Smooth muscle cell (in vitro differentiated cells): ENCODE measurements around the gene ACOX3. TPM values are rescaled to one million over a fixed set of nuclear protein-coding genes. Genes with fewer than 3 reads are reported as not detected.

Experiments used
- DNase-seq: peaks from one replicate; lab custom pipeline; 2025; ENCODE audit not compliant: unreplicated experiment; lab: John Stamatoyannopoulos, UW
- H2AFZ ChIP-seq: fragments of 200-600 bp; sonication (generic); 2 replicates; pipeline ENCODE4 v1.6.0; 2016; ENCODE audit warnings: antibody characterized with exemption, low read depth, mild to moderate bottlenecking
- H3F3A ChIP-seq: fragments of 200-600 bp; sonication (generic); 2 replicates; pipeline ENCODE4 v1.6.0; 2017; ENCODE audit warnings: antibody characterized with exemption, low read depth
- H3K27ac ChIP-seq: fragments of 200-600 bp; sonication (generic); 2 replicates; pipeline ENCODE4 v1.5.1; 2016; ENCODE audit warnings: low read depth, mild to moderate bottlenecking
- H3K27me3 ChIP-seq: fragments of 200-600 bp; sonication (generic); 2 replicates; pipeline ENCODE4 v1.6.1; 2016; ENCODE audit warnings: low read depth, mild to moderate bottlenecking
- H3K36me3 ChIP-seq: fragments of 200-600 bp; sonication (generic); 2 replicates; pipeline ENCODE4 v1.5.1; 2016; ENCODE audit warnings: low read depth
- H3K4me1 ChIP-seq: fragments of 200-600 bp; sonication (generic); 2 replicates; pipeline ENCODE4 v1.5.1; 2016; ENCODE audit warnings: low read depth
- H3K4me2 ChIP-seq: fragments of 200-600 bp; sonication (generic); 2 replicates; pipeline ENCODE4 v1.6.0; 2016; ENCODE audit warnings: mild to moderate bottlenecking
- H3K4me3 ChIP-seq: fragments of 200-600 bp; sonication (generic); 2 replicates; pipeline ENCODE4 v1.5.1; 2016; ENCODE audit warnings: mild to moderate bottlenecking
- H3K79me2 ChIP-seq: fragments of 200-600 bp; sonication (generic); 2 replicates; pipeline ENCODE4 v1.6.0; 2016; ENCODE audit warnings: low read depth, mild to moderate bottlenecking
- H3K9ac ChIP-seq: fragments of 200-600 bp; sonication (generic); 2 replicates; pipeline ENCODE4 v1.6.0; 2016; ENCODE audit warnings: low read depth
- H3K9me3 ChIP-seq: fragments of 200-600 bp; sonication (generic); replicated peaks from 2 replicates; pipeline ENCODE4 v1.5.1; 2016; ENCODE audit warnings: low read depth
- H4K20me1 ChIP-seq: fragments of 200-600 bp; sonication (generic); 2 replicates; pipeline ENCODE4 v1.6.0; 2016; ENCODE audit warnings: low read depth
- CTCF ChIP-seq: fragments of 200-600 bp; sonication (generic); IDR thresholded peaks from 2 replicates; pipeline ENCODE4 v1.5.1; 2017; ENCODE audit warnings: borderline replicate concordance, mild to moderate bottlenecking, antibody characterized with exemption; ENCODE audit not compliant: insufficient read depth, poor library complexity, severe bottlenecking
- WGBS: methylation state at CpG from one replicate; pipeline ENCODE4 v1.1.7; 2016; ENCODE audit warnings: low lambda C conversion rate; 5-methylcytosine and 5-hydroxymethylcytosine counted together
- polyA plus RNA-seq: library from polyadenylated mRNA; unstranded; fragments of >200 nt; fragmentation: Nextera tagmentation; extraction: Ambion mirVana; gene quantifications from 2 replicates; pipeline ENCODE4 v1.2.1, GENCODE V29; 2016
- total RNA-seq: library from RNA; depleted of rRNA; stranded (reverse); fragments of >200 nt; gene quantifications from 2 replicates; pipeline ENCODE4 v1.2.3, GENCODE V29; 2014

Gene ACOX3
- total and polyA plus RNA-seq, 2 experiments from 2014 or later, result 25.0 to 27.9 TPM

- no peak overlapping the region for H3K27ac ChIP-seq
- H3F3A ChIP-seq, result no peaks in the 10 kb centered on the region
- no peak overlapping the region for H3K4me3 ChIP-seq
- WGBS, result 82% methylated on average over 7 of the region's 7 CpGs
- no peaks in the 10 kb centered on the region for H3K79me2 ChIP-seq
- no peak for DNase-seq
- no peaks in the 10 kb centered on the region for H3K4me1 ChIP-seq
- H3K27me3 ChIP-seq, result no peaks in the 10 kb centered on the region
- no peak overlapping the region for H3K9ac ChIP-seq
- no peak for TF ChIP-seq CTCF
- no peak overlapping the region for H3K4me2 ChIP-seq
- H4K20me1 ChIP-seq, result no peaks in the 10 kb centered on the region
- H2AFZ ChIP-seq, result no peak overlapping the region
- H3K9me3 ChIP-seq, result no peaks in the 10 kb centered on the region
- H3K36me3 ChIP-seq, result no peaks in the 10 kb centered on the region
These were observed 104.0 kb downstream of the ACOX3 start for GRCh38 chr4:8336412-8337075.

GRCh38 chr4:8335848-8336247 is 104.7 kb downstream of the ACOX3 start:
- Histone ChIP-seq H3K27me3 (no peaks in the 10 kb centered on the region), H4K20me1 (no peaks in the 10 kb centered on the region), H2AFZ (no peak overlapping the region), H3K9ac (no peak overlapping the region), H3K4me1 (no peaks in the 10 kb centered on the region), H3K4me2 (no peak overlapping the region), H3K79me2 (no peaks in the 10 kb centered on the region), H3K4me3 (no peak overlapping the region), H3F3A (no peaks in the 10 kb centered on the region), H3K36me3 (no peaks in the 10 kb centered on the region), H3K27ac (no peak overlapping the region), H3K9me3 (no peaks in the 10 kb centered on the region)
- no peak for DNase-seq
- no peak for TF ChIP-seq CTCF
- 92% methylated on average over 2 of the region's 2 CpGs for WGBS

- 90% methylated on average over 13 of the region's 13 CpGs for WGBS
- no peak for TF ChIP-seq CTCF
- DNase-seq, result no peak
These were observed 105.6 kb downstream of the ACOX3 start for GRCh38 chr4:8334786-8335460.

More at GRCh38 chr4:8334786-8335460, 105.6 kb downstream of the ACOX3 start:
- no peaks in the 10 kb centered on the region for H4K20me1 ChIP-seq
- H3K9me3 ChIP-seq, result no peaks in the 10 kb centered on the region
- no peaks in the 10 kb centered on the region for H3F3A ChIP-seq
- H3K27ac ChIP-seq, result no peak overlapping the region
- no peaks in the 10 kb centered on the region for H3K79me2 ChIP-seq
- no peak overlapping the region for H3K4me3 ChIP-seq
- H3K4me1 ChIP-seq, result no peaks in the 10 kb centered on the region
- H2AFZ ChIP-seq, result no peak overlapping the region
- H3K27me3 ChIP-seq, result no peaks in the 10 kb centered on the region
- H3K4me2 ChIP-seq, result no peak overlapping the region
- H3K36me3 ChIP-seq, result no peaks in the 10 kb centered on the region
- no peak overlapping the region for H3K9ac ChIP-seq
